ENCODE results near the gene GLRA2. TPM values are rescaled to one million over a fixed set of nuclear protein-coding genes. Genes with fewer than 3 reads are reported as not detected.
"Not testable (repeated sequence)": the region's sequence is repeated elsewhere in the genome, so short reads cannot be mapped to it uniquely, and the experiment has no call there.

Gene GLRA2
- total and polyA plus RNA-seq, 2 experiments from 2014 or later, result 0.22 TPM; not detected in 1

DNA sequence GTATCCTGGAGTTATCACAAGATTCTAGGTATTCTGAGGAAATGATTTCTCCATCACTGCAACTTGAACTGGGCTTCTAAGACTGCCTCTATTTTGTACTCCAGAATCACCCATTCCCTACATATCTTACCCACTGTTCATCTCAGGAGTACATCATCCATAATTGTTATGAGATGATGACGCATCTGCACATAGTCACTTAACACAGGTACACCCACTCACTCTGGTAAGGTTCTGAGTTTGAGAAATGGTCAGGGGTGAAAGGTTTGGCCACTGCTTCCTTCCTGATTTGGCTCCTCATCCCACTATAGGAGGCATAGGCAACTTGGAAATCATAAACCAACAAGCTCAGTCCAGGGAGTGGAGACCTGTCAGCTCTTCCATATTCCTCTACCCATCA, 143.9 kb downstream of the GLRA2 start:
- WGBS, 2 experiments (ENCODE audit: low coverage in 1 of 2, low lambda C conversion rate in 2 of 2, missing lambda C conversion rate in 2 of 2), result 91 to 92% methylated on average over 1 of the region's 1 CpG
- TF ChIP-seq EZH2phosphoT487 (IDR thresholded peaks at IDR 0.05; ENCODE audit: insufficient read depth, low read depth) (no peak), EZH2 (IDR thresholded peaks at IDR 0.05; ENCODE audit: insufficient read depth, poor library complexity, severe bottlenecking) (no peak)
- no peaks in the 10 kb centered on the region for H3K9me2 ChIP-seq (ENCODE audit: insufficient read depth)
- no peaks in the 10 kb centered on the region for H3K27me3 ChIP-seq (replicated peaks; ENCODE audit: insufficient read depth)
- H3F3A ChIP-seq (ENCODE audit: insufficient read depth), result no peaks in the 10 kb centered on the region; the same call in 1 of the 2 replicates
- in situ Hi-C loops (cut with MboI), result no loop called here
- H3K9me3 ChIP-seq (ENCODE audit: low read depth), result no peaks in the 10 kb centered on the region
- H3K79me2 ChIP-seq (ENCODE audit: insufficient read depth), result no peaks in the 10 kb centered on the region
- H4K20me1 ChIP-seq (ENCODE audit: insufficient read depth), result no peaks in the 10 kb centered on the region
- no peak overlapping the region for H3K4me2 ChIP-seq (ENCODE audit: unreplicated experiment)
- H3K9ac ChIP-seq, result no peak overlapping the region
- H3K36me3 ChIP-seq (ENCODE audit: low read depth), result no peaks in the 10 kb centered on the region
- H3K27ac ChIP-seq, result no peak overlapping the region
- H3K4me1 ChIP-seq (ENCODE audit: insufficient read depth), result peaks cover 7% of the 10 kb centered on the region; the same call in 1 of the 2 replicates
- no peak overlapping the region for H2AFZ ChIP-seq
- no peak overlapping the region for H3K4me3 ChIP-seq
- DNase-seq, result no peak

DNA sequence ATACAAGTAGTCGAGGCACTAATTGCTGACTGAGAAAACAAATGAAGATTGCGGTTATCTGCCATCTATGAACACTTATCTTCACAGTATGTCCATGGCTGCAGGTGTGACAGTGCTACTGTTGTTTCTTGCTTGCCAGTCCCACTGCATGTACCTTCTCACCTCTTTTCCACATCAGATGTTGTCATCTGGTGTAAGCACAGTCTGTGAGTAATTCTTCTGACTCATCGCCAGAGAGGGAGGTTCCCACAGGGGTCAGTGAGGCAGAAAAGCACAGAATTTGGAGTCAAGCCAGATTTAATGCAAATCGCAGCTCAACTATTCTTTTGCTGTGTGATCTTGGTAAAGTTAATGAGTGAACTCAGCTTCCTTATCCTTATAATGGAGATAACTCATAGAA, 144.4 kb downstream of the GLRA2 start:
- TF ChIP-seq EZH2phosphoT487 (IDR thresholded peaks at IDR 0.05; ENCODE audit: insufficient read depth, low read depth) (no peak), EZH2 (IDR thresholded peaks at IDR 0.05; ENCODE audit: insufficient read depth, poor library complexity, severe bottlenecking) (no peak)
- WGBS, 2 experiments (ENCODE audit: low coverage in 1 of 2, low lambda C conversion rate in 2 of 2, missing lambda C conversion rate in 2 of 2), result 44 to 45% methylated on average over 4 of the region's 4 CpGs
- no peaks in the 10 kb centered on the region; the same call in 1 of the 2 replicates for H3F3A ChIP-seq (ENCODE audit: insufficient read depth)
- peaks cover 7% of the 10 kb centered on the region; the same call in 1 of the 2 replicates for H3K4me1 ChIP-seq (ENCODE audit: insufficient read depth)
- DNase-seq, result peak; percentile 80
- H4K20me1 ChIP-seq (ENCODE audit: insufficient read depth), result no peaks in the 10 kb centered on the region
- H3K4me3 ChIP-seq, result no peak overlapping the region
- in situ Hi-C loops (cut with MboI), result no loop called here
- no peaks in the 10 kb centered on the region for H3K9me2 ChIP-seq (ENCODE audit: insufficient read depth)
- H3K27me3 ChIP-seq (replicated peaks; ENCODE audit: insufficient read depth), result no peaks in the 10 kb centered on the region
- H3K9me3 ChIP-seq (ENCODE audit: low read depth), result no peaks in the 10 kb centered on the region
- no peak overlapping the region for H3K9ac ChIP-seq
- H3K27ac ChIP-seq, result no peak overlapping the region
- H3K4me2 ChIP-seq (ENCODE audit: unreplicated experiment), result no peak overlapping the region
- no peak overlapping the region for H2AFZ ChIP-seq
- no peaks in the 10 kb centered on the region for H3K79me2 ChIP-seq (ENCODE audit: insufficient read depth)
- no peaks in the 10 kb centered on the region for H3K36me3 ChIP-seq (ENCODE audit: low read depth)

DNA sequence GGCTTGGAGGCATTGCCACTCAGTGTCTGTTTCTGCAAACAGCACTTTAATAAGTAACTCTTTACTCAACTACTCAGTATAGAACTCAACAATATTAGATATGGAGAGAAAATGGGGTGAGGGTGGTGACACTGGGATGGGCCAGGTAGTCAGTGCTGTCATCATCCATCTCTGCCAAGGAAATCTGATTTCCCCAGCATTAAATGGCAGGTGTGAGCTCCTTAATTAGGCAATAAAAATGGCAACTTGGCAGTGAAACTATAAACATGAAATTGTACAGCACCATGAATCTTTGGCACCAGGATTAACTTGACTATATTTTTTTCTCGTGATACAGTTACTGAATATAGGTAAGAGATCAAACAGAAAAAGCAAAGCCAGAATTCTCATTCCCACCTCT, 146.2 kb downstream of the GLRA2 start:
- no peaks in the 10 kb centered on the region; the same call in 1 of the 2 replicates for H3F3A ChIP-seq (ENCODE audit: insufficient read depth)
- no peaks in the 10 kb centered on the region for H3K79me2 ChIP-seq (ENCODE audit: insufficient read depth)
- no peak overlapping the region for H3K9ac ChIP-seq
- H3K27ac ChIP-seq, result no peak overlapping the region
- H3K36me3 ChIP-seq (ENCODE audit: low read depth), result no peaks in the 10 kb centered on the region
- H3K4me3 ChIP-seq, result no peak overlapping the region
- no peak overlapping the region for H3K4me2 ChIP-seq (ENCODE audit: unreplicated experiment)
- no peaks in the 10 kb centered on the region for H3K9me3 ChIP-seq (ENCODE audit: low read depth)
- no peaks in the 10 kb centered on the region for H3K9me2 ChIP-seq (ENCODE audit: insufficient read depth)
- no peaks in the 10 kb centered on the region for H4K20me1 ChIP-seq (ENCODE audit: insufficient read depth)
- no peak overlapping the region for H2AFZ ChIP-seq
- DNase-seq, result no peak
- in situ Hi-C loops (cut with MboI), result no loop called here
- peaks cover 7% of the 10 kb centered on the region; the same call in 1 of the 2 replicates for H3K4me1 ChIP-seq (ENCODE audit: insufficient read depth)
- TF ChIP-seq EZH2phosphoT487 (IDR thresholded peaks at IDR 0.05; ENCODE audit: insufficient read depth, low read depth) (no peak), EZH2 (IDR thresholded peaks at IDR 0.05; ENCODE audit: insufficient read depth, poor library complexity, severe bottlenecking) (no peak)
- no peaks in the 10 kb centered on the region for H3K27me3 ChIP-seq (replicated peaks; ENCODE audit: insufficient read depth)
- WGBS, 2 experiments (ENCODE audit: low coverage in 1 of 2, low lambda C conversion rate in 2 of 2, missing lambda C conversion rate in 2 of 2), result 57 to 82% methylated on average over 1 of the region's 1 CpG

DNA sequence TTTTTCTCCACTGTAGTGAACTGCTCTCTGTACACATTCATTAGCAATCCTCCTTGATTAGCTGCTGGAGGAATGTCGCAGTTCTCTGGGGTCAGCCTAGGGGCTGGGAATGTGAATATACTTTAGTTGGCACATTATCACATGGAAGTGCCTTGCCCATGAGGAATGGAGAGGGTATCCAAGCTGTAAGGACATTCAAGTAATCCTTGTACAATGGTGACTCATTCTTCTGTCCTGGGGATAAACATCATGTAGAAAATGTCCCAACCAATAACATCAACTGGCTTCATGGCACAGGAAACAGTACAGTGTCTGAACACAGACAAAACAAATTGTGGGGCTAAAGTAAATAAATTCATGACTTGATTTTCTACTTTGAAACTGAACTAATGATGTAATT, 147.1 kb downstream of the GLRA2 start:
- DNase-seq, result no peak
- Histone ChIP-seq H3K9me3 (ENCODE audit: low read depth) (no peaks in the 10 kb centered on the region), H3K9me2 (ENCODE audit: insufficient read depth) (no peaks in the 10 kb centered on the region), H3K79me2 (ENCODE audit: insufficient read depth) (no peaks in the 10 kb centered on the region), H3K4me1 (ENCODE audit: insufficient read depth) (peaks cover 7% of the 10 kb centered on the region; the same call in 1 of the 2 replicates), H3K36me3 (ENCODE audit: low read depth) (no peaks in the 10 kb centered on the region), H2AFZ (no peak overlapping the region), H4K20me1 (ENCODE audit: insufficient read depth) (no peaks in the 10 kb centered on the region), H3K27ac (no peak overlapping the region), H3F3A (ENCODE audit: insufficient read depth) (no peaks in the 10 kb centered on the region; the same call in 1 of the 2 replicates), H3K27me3 (replicated peaks; ENCODE audit: insufficient read depth) (no peaks in the 10 kb centered on the region), H3K9ac (no peak overlapping the region), H3K4me2 (ENCODE audit: unreplicated experiment) (no peak overlapping the region), H3K4me3 (no peak overlapping the region)
- 100% methylated on average over 1 of the region's 1 CpG for WGBS, 2 experiments (ENCODE audit: low coverage in 1 of 2, low lambda C conversion rate in 2 of 2, missing lambda C conversion rate in 2 of 2)
- TF ChIP-seq EZH2 (IDR thresholded peaks at IDR 0.05; ENCODE audit: insufficient read depth, poor library complexity, severe bottlenecking) (no peak), EZH2phosphoT487 (IDR thresholded peaks at IDR 0.05; ENCODE audit: insufficient read depth, low read depth) (no peak)
- in situ Hi-C loops (cut with MboI), result no loop called here

DNA sequence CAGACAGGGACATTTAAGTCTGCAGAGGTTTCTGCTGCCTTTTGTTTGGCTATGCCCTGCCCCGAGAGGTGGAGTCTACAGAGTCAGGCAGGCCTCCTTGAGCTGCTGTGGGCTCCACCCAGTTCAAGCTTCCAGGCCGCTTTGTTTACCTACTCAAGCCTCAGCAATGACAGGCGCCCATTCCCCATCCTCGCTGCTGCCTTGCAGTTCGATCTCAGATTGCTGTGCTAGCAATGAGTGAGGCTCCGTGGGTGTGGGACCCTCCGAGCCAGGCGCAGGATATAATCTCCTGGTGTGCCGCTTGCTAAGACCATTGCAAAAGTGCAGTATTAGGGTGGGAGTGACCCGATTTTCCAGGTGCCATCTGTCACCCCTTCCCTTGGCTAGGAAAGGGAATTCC, 159.0 kb downstream of the GLRA2 start:
- H3K4me1 ChIP-seq (ENCODE audit: insufficient read depth); H3K9ac ChIP-seq; H3K27ac ChIP-seq; H3K27me3 ChIP-seq (replicated peaks; ENCODE audit: insufficient read depth); H3K9me3 ChIP-seq (ENCODE audit: low read depth); H3K4me2 ChIP-seq (ENCODE audit: unreplicated experiment); in situ Hi-C loops (cut with MboI); H3K79me2 ChIP-seq (ENCODE audit: insufficient read depth); DNase-seq; H3F3A ChIP-seq (ENCODE audit: insufficient read depth); H3K36me3 ChIP-seq (ENCODE audit: low read depth); H3K4me3 ChIP-seq; H2AFZ ChIP-seq; H4K20me1 ChIP-seq (ENCODE audit: insufficient read depth); H3K9me2 ChIP-seq (ENCODE audit: insufficient read depth): not testable (repeated sequence)
- 71 to 95% methylated on average over 3 to 7 of the region's 10 CpGs for whole genome bisulfite sequencing, 2 experiments (ENCODE audit: low coverage in 1 of 2, low lambda C conversion rate in 2 of 2, missing lambda C conversion rate in 2 of 2)
